ENCODE results near the gene ARHGAP26.
"Not testable (repeated sequence)": the region's sequence is repeated elsewhere in the genome, so short reads cannot be mapped to it uniquely, and the experiment has no call there.

Gene ARHGAP26

GRCh38 chr5:143108498-143109128 lies 338.4 kb downstream of the ARHGAP26 start:
- DNase-seq: no peak

- DNase-seq: no peak
These were observed 340.4 kb downstream of the ARHGAP26 start for GRCh38 chr5:143110591-143110990.

- no peak for DNase-seq
These were observed 341.6 kb downstream of the ARHGAP26 start for GRCh38 chr5:143111799-143112198.

- DNase-seq: no peak
These were observed 343.3 kb downstream of the ARHGAP26 start for GRCh38 chr5:143113461-143113860.

GRCh38 chr5:143114481-143114880 lies 344.3 kb downstream of the ARHGAP26 start:
- no peak for DNase-seq

- DNase-seq: no peak
These were observed 345.2 kb downstream of the ARHGAP26 start for GRCh38 chr5:143115381-143115780.

- no peak for DNase-seq
These were observed 346.6 kb downstream of the ARHGAP26 start for GRCh38 chr5:143116814-143117213.

- no peak for DNase-seq
These were observed 347.6 kb downstream of the ARHGAP26 start for GRCh38 chr5:143117821-143118220.

GRCh38 chr5:143118222-143118621 lies 348.0 kb downstream of the ARHGAP26 start:
- DNase-seq: no peak

GRCh38 chr5:143118818-143119217 lies 348.6 kb downstream of the ARHGAP26 start:
- DNase-seq: not testable (repeated sequence)

- DNase-seq: no peak
These were observed 349.2 kb downstream of the ARHGAP26 start for GRCh38 chr5:143119291-143119769.

- no peak for DNase-seq
These were observed 349.7 kb downstream of the ARHGAP26 start for GRCh38 chr5:143119881-143120341.

GRCh38 chr5:143120460-143121134 lies 350.4 kb downstream of the ARHGAP26 start:
- no peak for DNase-seq

GRCh38 chr5:143121135-143121475 lies 350.9 kb downstream of the ARHGAP26 start:
- DNase-seq: no peak

GRCh38 chr5:143124593-143124992 lies 354.4 kb downstream of the ARHGAP26 start:
- no peak for DNase-seq

- DNase-seq: no peak
These were observed 356.2 kb downstream of the ARHGAP26 start for GRCh38 chr5:143126174-143127019.

- DNase-seq: no peak
These were observed 358.4 kb downstream of the ARHGAP26 start for GRCh38 chr5:143128412-143129071.

- DNase-seq: no peak
These were observed 359.0 kb downstream of the ARHGAP26 start for GRCh38 chr5:143129203-143129602.

GRCh38 chr5:143129910-143130612 lies 359.9 kb downstream of the ARHGAP26 start:
- no peak for DNase-seq

GRCh38 chr5:143130613-143131305 lies 360.6 kb downstream of the ARHGAP26 start:
- DNase-seq: no peak

- DNase-seq: no peak
These were observed 361.8 kb downstream of the ARHGAP26 start for GRCh38 chr5:143131972-143132371.

- no peak for DNase-seq
These were observed 362.6 kb downstream of the ARHGAP26 start for GRCh38 chr5:143132739-143133138.
